HG02678 (cell line): ENCODE data around the gene PLD4.

Experiments
- ATAC-seq: cut with Tn5 transposase; IDR thresholded peaks from one replicate; pipeline ENCODE4 v1.9.1; 2021; ENCODE audit warnings: mild to moderate bottlenecking, moderate library complexity; ENCODE audit not compliant: unreplicated experiment

The PLD4 gene

GRCh38 chr14:104953896-104954656, 29.4 kb downstream of the PLD4 start:
- no peak for ATAC-seq

- no peak for ATAC-seq
Measured at GRCh38 chr14:104954746-104955395, 30.2 kb downstream of the PLD4 start.

GRCh38 chr14:104955396-104955770, 30.7 kb downstream of the PLD4 start:
- no peak for ATAC-seq

- ATAC-seq = no peak
Measured at GRCh38 chr14:104956290-104956890, 31.7 kb downstream of the PLD4 start.

GRCh38 chr14:104957146-104958113, 32.8 kb downstream of the PLD4 start:
- ATAC-seq = no peak

GRCh38 chr14:104964546-104964945, 39.9 kb downstream of the PLD4 start:
- ATAC-seq = no peak

GRCh38 chr14:104965561-104966231, 41.0 kb downstream of the PLD4 start:
- ATAC-seq = no peak

GRCh38 chr14:104966261-104966865, 41.7 kb downstream of the PLD4 start:
- no peak for ATAC-seq

GRCh38 chr14:104966981-104967385, 42.3 kb downstream of the PLD4 start:
- ATAC-seq = no peak

- no peak for ATAC-seq
Measured at GRCh38 chr14:104967386-104968152, 42.9 kb downstream of the PLD4 start.

- no peak for ATAC-seq
Measured at GRCh38 chr14:104968153-104968527, 43.5 kb downstream of the PLD4 start.

GRCh38 chr14:104968541-104969401, 44.1 kb downstream of the PLD4 start:
- no peak for ATAC-seq

- ATAC-seq = no peak
Measured at GRCh38 chr14:104969741-104970230, 45.1 kb downstream of the PLD4 start.

- ATAC-seq = no peak
Measured at GRCh38 chr14:104970231-104971068, 45.8 kb downstream of the PLD4 start.

GRCh38 chr14:104971447-104972240, 47.0 kb downstream of the PLD4 start:
- no peak for ATAC-seq

- no peak for ATAC-seq
Measured at GRCh38 chr14:104972301-104973134, 47.8 kb downstream of the PLD4 start.
